Neutrophil (primary cell): Measurements from ENCODE around the gene IFI16.

Source experiments
- H3K27ac ChIP-seq: fragments of 200-600 bp; sonication (generic); 2 replicates; pipeline ENCODE4 v1.5.1; 2016; ENCODE audit warnings: mild to moderate bottlenecking, moderate library complexity
- H3K27me3 ChIP-seq: fragments of 200-600 bp; sonication (generic); 2 replicates; pipeline ENCODE4 v1.6.0; 2016; ENCODE audit warnings: mild to moderate bottlenecking
- H3K36me3 ChIP-seq: fragments of 200-600 bp; sonication (generic); 2 replicates; pipeline ENCODE4 v1.5.1; 2017
- H3K4me1 ChIP-seq, 2 experiments: fragments of 200-600 bp in 1 of 2; sonication (generic) in 1 of 2; 1 replicate in 1 of 2; 2 replicates in 1 of 2; pipeline versions ENCODE4 v1.5.1 to v1.6.1; 2013 to 2016; ENCODE audit warnings: low read depth in 1 of 2, low read length in 1 of 2, mild to moderate bottlenecking in 1 of 2, moderate library complexity in 1 of 2; ENCODE audit not compliant: control insufficient read depth in 1 of 2, insufficient read depth in 1 of 2
- H3K4me3 ChIP-seq, 2 experiments: fragments of 200-600 bp in 1 of 2; sonication (generic) in 1 of 2; 1 replicate in 1 of 2; 2 replicates in 1 of 2; pipeline ENCODE4 v1.5.1; 2013 to 2016; ENCODE audit warnings: low read depth in 1 of 2, low read length in 1 of 2, mild to moderate bottlenecking in 1 of 2, moderate library complexity in 1 of 2
- H3K9me3 ChIP-seq: fragments of 200-600 bp; sonication (generic); 2 replicates; pipeline ENCODE4 v1.5.1; 2016
- TF ChIP-seq, protein P1 (sequence below): fragments of 200-600 bp; sonication (generic); IDR thresholded peaks from 2 replicates; pipeline ENCODE4 v1.5.1; 2016; ENCODE audit warnings: antibody characterized with exemption

Gene IFI16

DNA sequence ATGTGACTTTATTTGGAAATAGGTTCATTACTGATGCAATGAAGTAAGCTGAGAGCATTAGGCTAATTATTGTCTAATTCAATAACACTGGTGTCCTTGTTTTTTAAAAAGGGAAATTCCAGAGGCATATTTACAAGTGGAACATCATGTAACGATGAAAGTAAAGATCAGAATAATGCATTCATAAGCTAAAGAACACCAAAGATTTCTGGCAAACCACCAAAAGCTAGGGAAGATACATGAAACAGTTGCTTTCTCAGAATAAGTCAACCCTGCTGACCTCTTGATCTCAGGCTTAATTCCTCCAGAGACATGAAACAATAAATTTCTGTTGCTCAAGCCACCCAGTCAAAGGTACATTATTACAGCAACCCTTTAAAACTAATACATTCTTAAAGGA, 20.3 kb upstream of the IFI16 start:
- TF ChIP-seq, protein P1, sequence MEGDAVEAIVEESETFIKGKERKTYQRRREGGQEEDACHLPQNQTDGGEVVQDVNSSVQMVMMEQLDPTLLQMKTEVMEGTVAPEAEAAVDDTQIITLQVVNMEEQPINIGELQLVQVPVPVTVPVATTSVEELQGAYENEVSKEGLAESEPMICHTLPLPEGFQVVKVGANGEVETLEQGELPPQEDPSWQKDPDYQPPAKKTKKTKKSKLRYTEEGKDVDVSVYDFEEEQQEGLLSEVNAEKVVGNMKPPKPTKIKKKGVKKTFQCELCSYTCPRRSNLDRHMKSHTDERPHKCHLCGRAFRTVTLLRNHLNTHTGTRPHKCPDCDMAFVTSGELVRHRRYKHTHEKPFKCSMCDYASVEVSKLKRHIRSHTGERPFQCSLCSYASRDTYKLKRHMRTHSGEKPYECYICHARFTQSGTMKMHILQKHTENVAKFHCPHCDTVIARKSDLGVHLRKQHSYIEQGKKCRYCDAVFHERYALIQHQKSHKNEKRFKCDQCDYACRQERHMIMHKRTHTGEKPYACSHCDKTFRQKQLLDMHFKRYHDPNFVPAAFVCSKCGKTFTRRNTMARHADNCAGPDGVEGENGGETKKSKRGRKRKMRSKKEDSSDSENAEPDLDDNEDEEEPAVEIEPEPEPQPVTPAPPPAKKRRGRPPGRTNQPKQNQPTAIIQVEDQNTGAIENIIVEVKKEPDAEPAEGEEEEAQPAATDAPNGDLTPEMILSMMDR: no peak
- no peaks in the 10 kb centered on the region for H3K36me3 ChIP-seq
- H3K27ac ChIP-seq: no peak overlapping the region
- H3K4me3 ChIP-seq: no peak overlapping the region
- H3K9me3 ChIP-seq: no peaks in the 10 kb centered on the region
- H3K27me3 ChIP-seq: no peaks in the 10 kb centered on the region
- H3K4me1 ChIP-seq: no peaks in the 10 kb centered on the region

DNA sequence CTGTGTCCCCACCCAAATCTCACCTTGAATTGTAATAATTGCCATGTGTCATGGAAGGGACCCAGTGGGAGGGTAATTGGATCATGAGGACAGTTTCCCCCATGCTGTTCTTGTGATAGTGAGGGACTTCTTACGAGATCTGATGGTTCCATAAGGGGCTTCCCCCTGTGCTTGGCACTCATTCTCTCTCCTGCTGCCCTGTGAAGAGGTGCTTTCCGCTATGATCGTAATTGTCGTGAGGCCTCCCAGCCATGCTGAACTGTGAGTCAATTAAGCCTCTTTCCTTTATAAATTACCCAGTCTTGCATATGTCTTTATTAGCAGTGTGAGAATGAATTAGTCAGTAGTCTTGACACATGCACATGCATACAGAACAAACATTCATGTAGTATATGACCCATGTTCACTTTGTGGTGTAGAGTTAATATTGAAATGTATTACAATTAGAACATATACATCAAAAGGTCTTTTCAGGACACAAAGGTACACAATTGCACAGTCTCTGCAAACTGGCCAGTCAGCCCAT, 16.9 kb upstream of the IFI16 start:
- no peaks in the 10 kb centered on the region for H3K4me1 ChIP-seq
- no peaks in the 10 kb centered on the region for H3K27me3 ChIP-seq
- TF ChIP-seq, protein P1: no peak
- H3K27ac ChIP-seq: no peak overlapping the region
- H3K9me3 ChIP-seq: no peaks in the 10 kb centered on the region
- H3K36me3 ChIP-seq: no peaks in the 10 kb centered on the region
- H3K4me3 ChIP-seq: no peak overlapping the region

DNA sequence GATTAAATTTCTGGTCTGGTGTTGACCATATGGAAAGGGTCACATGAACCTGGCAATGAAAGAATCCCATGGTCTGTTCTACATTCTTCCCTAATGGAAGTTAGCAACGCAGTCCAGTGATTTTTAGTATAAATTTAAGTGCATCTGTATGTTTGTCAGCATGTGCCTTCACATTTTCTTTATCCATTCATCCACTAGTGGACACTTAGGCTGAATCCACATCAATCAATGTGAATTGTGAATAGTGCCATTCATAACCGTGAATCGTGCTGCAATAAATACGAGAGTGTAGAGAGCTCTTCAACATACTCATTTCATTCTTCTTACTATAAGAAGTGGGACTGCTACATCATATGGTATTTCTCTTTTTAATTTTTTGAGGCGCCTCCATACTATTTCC, 12.7 kb upstream of the IFI16 start:
- Histone ChIP-seq H3K4me1 (peaks cover 7 to 10% of the 10 kb centered on the region in 2 experiments), H3K27ac (no peak overlapping the region)
- TF ChIP-seq, protein P1: no peak

DNA sequence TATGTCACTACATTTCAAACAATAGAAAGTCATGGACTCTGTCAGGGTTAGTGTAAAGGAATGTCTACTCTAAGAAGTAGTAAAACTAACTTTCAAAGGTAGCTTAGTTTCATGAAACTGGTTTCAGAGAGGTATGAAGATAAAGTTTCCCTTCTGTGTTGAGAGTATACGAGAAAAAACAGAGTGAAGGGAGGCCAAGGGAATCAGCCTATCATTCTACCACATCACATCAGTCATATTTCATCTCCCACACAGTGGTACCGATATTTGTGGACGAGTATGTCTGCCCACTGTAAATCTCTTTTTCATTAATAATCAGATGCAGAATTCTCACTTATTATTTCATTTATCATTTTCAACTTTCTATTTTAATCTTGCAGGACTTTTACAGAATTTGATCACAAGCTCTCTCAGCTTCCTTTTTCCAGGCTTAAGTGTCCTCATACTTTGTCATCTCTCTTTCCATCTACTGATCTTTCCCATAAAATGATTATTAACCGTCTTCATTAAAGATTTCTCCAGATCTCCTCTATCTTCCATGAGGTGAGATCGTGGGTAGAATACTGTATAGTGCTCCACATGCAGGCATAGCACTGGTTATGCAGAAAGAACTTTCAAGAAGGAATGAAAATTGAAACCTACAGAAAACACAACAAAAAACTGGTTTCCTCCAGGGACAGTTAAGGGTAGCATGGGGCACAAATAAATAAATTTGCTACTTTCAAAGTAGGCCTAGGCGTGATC, 11.5 kb upstream of the IFI16 start:
- Histone ChIP-seq H3K4me1 (peaks cover 7 to 10% of the 10 kb centered on the region in 2 experiments), H3K27me3 (no peaks in the 10 kb centered on the region), H3K4me3 (peak overlapping the region in 1 of 2 experiments; percentile 12), H3K27ac (no peak overlapping the region), H3K9me3 (no peaks in the 10 kb centered on the region), H3K36me3 (no peaks in the 10 kb centered on the region)
- TF ChIP-seq, protein P1: no peak

More for the DNA sequence above, 12.7 kb upstream of the IFI16 start:
- Histone ChIP-seq H3K9me3 (no peaks in the 10 kb centered on the region), H3K36me3 (no peaks in the 10 kb centered on the region), H3K27me3 (no peaks in the 10 kb centered on the region), H3K4me3 (no peak overlapping the region)

DNA sequence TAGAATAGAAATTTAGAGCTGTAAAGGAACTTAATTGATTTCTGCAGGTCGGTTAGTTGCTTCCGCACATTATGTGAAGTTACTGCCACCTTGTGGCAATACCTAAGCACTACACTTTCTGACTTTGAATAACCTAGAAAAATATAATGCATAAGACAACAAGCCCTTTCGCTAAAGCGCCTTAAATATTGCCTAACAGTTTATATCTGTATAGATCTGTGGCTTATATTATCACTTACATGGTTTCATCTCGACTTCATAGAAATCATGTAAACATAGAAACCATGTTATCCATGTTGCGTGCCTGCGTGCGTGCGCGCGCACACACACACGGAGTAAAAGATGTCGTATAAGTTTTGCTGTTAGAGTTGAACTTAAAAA, 10.9 kb upstream of the IFI16 start:
- no peaks in the 10 kb centered on the region for H3K36me3 ChIP-seq
- peak overlapping the region in 1 of 2 experiments; percentile 12 for H3K4me3 ChIP-seq
- H3K27me3 ChIP-seq: no peaks in the 10 kb centered on the region
- peaks cover 7 to 10% of the 10 kb centered on the region in 2 experiments for H3K4me1 ChIP-seq
- TF ChIP-seq, protein P1: peak; percentile 91
- no peak overlapping the region for H3K27ac ChIP-seq
- no peaks in the 10 kb centered on the region for H3K9me3 ChIP-seq
